Erythroblast (primary cell): ENCODE measurements around the gene SFXN5.

Source experiments
- GATA1 ChIP-seq: IDR thresholded peaks from 2 replicates; pipeline ENCODE4 v1.6.1; 2011; ENCODE audit warnings: low read depth, mild to moderate bottlenecking, control low read depth, low read length, moderate library complexity
- POLR2A ChIP-seq: IDR thresholded peaks from 2 replicates; pipeline ENCODE4 v1.6.1; 2011; ENCODE audit warnings: mild to moderate bottlenecking, low read length

- TF ChIP-seq POLR2A (no peak), GATA1 (no peak)
Measured at GRCh38 chr2:72911256-72911655, 160.3 kb downstream of the SFXN5 start.
